B cell (primary cell): ENCODE data around the gene CLSTN2. TPM values are rescaled to one million over a fixed set of nuclear protein-coding genes. Genes with fewer than 3 reads are reported as not detected.

Experiments used
- ATAC-seq: fragments of 200-7000 bp; cut with Tn5 transposase; one replicate; pipeline ENCODE4 v1.10.0; 2021; ENCODE audit warnings: low read depth, mild to moderate bottlenecking, moderate number of reproducible peaks, moderate library complexity
- CTCF ChIA-PET: fragments of 350-600 bp; sonication (Branson Sonifier 250); formaldehyde crosslinking; loops from one replicate; lab custom pipeline; 2021; ENCODE audit warnings: antibody characterized with exemption, inconsistent platforms; lab: Charles Lee
- POLR2A ChIA-PET: fragments of 350-600 bp; sonication (Branson Sonifier 250); formaldehyde crosslinking; loops from one replicate; lab custom pipeline; 2021; ENCODE audit warnings: antibody characterized with exemption; lab: Charles Lee
- DNase-seq: peaks from one replicate; pipeline ENCODE4 v3.0.0; 2013
- H2AFZ ChIP-seq: 2 replicates; pipeline ENCODE4 v1.6.1; 2012; ENCODE audit warnings: mild to moderate bottlenecking, low read depth, low read length; ENCODE audit not compliant: insufficient read depth, poor library complexity, severe bottlenecking
- H3K27ac ChIP-seq, 2 donors: 1 replicate in 1 of 2; 2 replicates in 1 of 2; pipeline ENCODE4 v1.5.1; 2012 to 2013; ENCODE audit warnings: low read length in 2 of 2, mild to moderate bottlenecking in 2 of 2, moderate library complexity in 1 of 2
- H3K27me3 ChIP-seq, 4 experiments: fragments of 200-600 bp in 1 of 4; sonication (generic) in 1 of 4; replicated peaks in 1 of 4; 1 replicate in 2 of 4; 2 replicates in 2 of 4; pipeline versions ENCODE4 v1.6.1 to v1.7.0; 2013 to 2016; ENCODE audit warnings: low read length in 3 of 4, mild to moderate bottlenecking in 2 of 4, mixed read lengths in 1 of 4, moderate library complexity in 1 of 4; ENCODE audit not compliant: insufficient read depth in 4 of 4, control insufficient read depth in 3 of 4; ENCODE audit errors: control extremely low read depth in 1 of 4
- H3K36me3 ChIP-seq, 2 experiments: replicated peaks in 1 of 2; 1 replicate in 1 of 2; 2 replicates in 1 of 2; pipeline versions ENCODE4 v1.6.1 to v1.7.1; 2013; ENCODE audit warnings: low read length in 1 of 2; ENCODE audit not compliant: insufficient read depth in 2 of 2, control insufficient read depth in 1 of 2; ENCODE audit errors: control extremely low read depth in 1 of 2, extremely low read depth in 1 of 2
- H3K4me1 ChIP-seq, 2 donors: fragments of 200-600 bp in 1 of 2; sonication (generic) in 1 of 2; 1 replicate in 1 of 2; 2 replicates in 1 of 2; pipeline versions ENCODE4 v1.5.1 to v1.6.1; 2013 to 2017; ENCODE audit warnings: low read length in 2 of 2; ENCODE audit not compliant: control insufficient read depth in 2 of 2, insufficient read depth in 2 of 2
- H3K4me2 ChIP-seq: replicated peaks from 2 replicates; pipeline ENCODE3; 2012; ENCODE audit warnings: mild to moderate bottlenecking, low read depth, low read length; ENCODE audit not compliant: poor library complexity, severe bottlenecking
- H3K4me3 ChIP-seq, 5 experiments: fragments of 200-600 bp in 1 of 5; sonication (generic) in 1 of 5; 1 replicate in 3 of 5; 2 replicates in 2 of 5; pipeline versions ENCODE4 v1.5.1 to v1.7.0; 2011 to 2016; ENCODE audit warnings: low read length in 4 of 5, mild to moderate bottlenecking in 4 of 5, low read depth in 2 of 5, control low read depth in 1 of 5, moderate library complexity in 1 of 5; ENCODE audit not compliant: insufficient read depth in 1 of 5; ENCODE audit errors: control extremely low read depth in 1 of 5, extremely low read depth in 1 of 5
- H3K79me2 ChIP-seq: fragments of 200-600 bp; sonication (generic); one replicate; pipeline ENCODE4 v1.6.0; 2016; ENCODE audit warnings: low read length; ENCODE audit not compliant: control insufficient read depth, insufficient read depth
- H3K9ac ChIP-seq: fragments of 200-600 bp; sonication (generic); 2 replicates; pipeline ENCODE4 v1.6.1; 2017; ENCODE audit warnings: mild to moderate bottlenecking, low read length, moderate library complexity
- H3K9me3 ChIP-seq, 3 donors: one replicate each; pipeline versions ENCODE4 v1.6.1 to v1.7.1; 2013; ENCODE audit warnings: low read length in 2 of 3; ENCODE audit not compliant: control insufficient read depth in 2 of 3, insufficient read depth in 1 of 3; ENCODE audit errors: control extremely low read depth in 1 of 3
- H4K20me1 ChIP-seq: 2 replicates; pipeline ENCODE4 v1.6.0; 2012; ENCODE audit warnings: mild to moderate bottlenecking, low read length; ENCODE audit not compliant: insufficient read depth, control insufficient read depth, poor library complexity, severe bottlenecking
- H3K27ac Mint-ChIP-seq: one replicate; pipeline ENCODE4 v1.8.0; 2021; ENCODE audit warnings: mixed read lengths
- H3K27me3 Mint-ChIP-seq: one replicate; pipeline ENCODE4 v1.8.0; 2021; ENCODE audit warnings: mixed read lengths
- H3K4me1 Mint-ChIP-seq: one replicate; pipeline ENCODE4 v1.8.0; 2021; ENCODE audit warnings: mixed read lengths
- H3K4me3 Mint-ChIP-seq: one replicate; pipeline ENCODE4 v1.8.0; 2021; ENCODE audit warnings: mixed read lengths
- H3K9me3 Mint-ChIP-seq: one replicate; pipeline ENCODE4 v1.8.0; 2022; ENCODE audit warnings: mixed read lengths; ENCODE audit not compliant: insufficient read depth
- EZH2 ChIP-seq: IDR thresholded peaks from 2 replicates; pipeline ENCODE4 v1.6.1; 2012; ENCODE audit warnings: borderline replicate concordance, low read depth, mild to moderate bottlenecking, moderate library complexity, low read length; ENCODE audit not compliant: insufficient read depth, poor library complexity, severe bottlenecking
- WGBS: methylation state at CpG from one replicate; pipeline ENCODE4 v1.1.5; 2013; ENCODE audit warnings: missing lambda C conversion rate; ENCODE audit not compliant: insufficient coverage; 5-methylcytosine and 5-hydroxymethylcytosine counted together
- intact Hi-C: fragments of 100-400 bp; cut with micrococcal nuclease; formaldehyde crosslinking; loops from one replicate; pipeline ENCODE4 v1.10.0; 2022
- polyA plus RNA-seq: library from polyadenylated mRNA; depleted of rRNA; stranded (reverse); fragments of >200 nt; gene quantifications from 2 replicates; pipeline ENCODE4 v1.2.3, GENCODE V29; 2012
- total RNA-seq, 2 donors: library from RNA; stranded (reverse); fragments of 120-200 nt in 1 of 2; gene quantifications; 1 replicate in 1 of 2; 2 replicates in 1 of 2; pipeline versions ENCODE4 v1.2.3 to v1.2.4, GENCODE V29; 2013 to 2022
- TF ChIP-seq, protein P1 (sequence below): fragments of 200-600 bp; IDR thresholded peaks from one replicate; pipeline ENCODE4 v1.8.0; 2022; ENCODE audit warnings: antibody characterized with exemption, mild to moderate bottlenecking

Gene CLSTN2
- total and polyA plus RNA-seq, 2 donors (not counting 1 experiment from before 2014, with no cell fraction given): not detected

DNA sequence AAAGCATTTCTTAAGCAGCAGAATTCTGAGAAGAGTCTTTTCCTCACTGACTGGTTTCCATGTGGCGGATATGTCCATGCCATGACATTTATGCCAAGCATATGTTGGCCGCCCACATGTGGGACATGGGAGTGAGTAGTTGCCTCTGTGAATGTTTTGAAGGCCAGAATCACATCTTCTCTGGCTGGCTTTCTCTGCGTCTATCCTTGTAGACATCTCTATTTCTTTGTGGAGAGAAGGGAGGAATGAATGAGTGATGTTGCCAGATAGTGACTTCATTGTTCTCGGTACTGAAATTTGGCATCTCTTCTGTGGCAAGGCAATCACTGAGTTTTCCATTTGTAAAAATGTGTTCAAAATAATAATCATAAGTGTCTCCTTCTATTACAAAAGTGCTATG, 316.0 kb downstream of the CLSTN2 start:
- H3K4me1 Mint-ChIP-seq: no peaks in the 10 kb centered on the region
- CTCF ChIA-PET: no interaction called here
- TF ChIP-seq, protein P1, sequence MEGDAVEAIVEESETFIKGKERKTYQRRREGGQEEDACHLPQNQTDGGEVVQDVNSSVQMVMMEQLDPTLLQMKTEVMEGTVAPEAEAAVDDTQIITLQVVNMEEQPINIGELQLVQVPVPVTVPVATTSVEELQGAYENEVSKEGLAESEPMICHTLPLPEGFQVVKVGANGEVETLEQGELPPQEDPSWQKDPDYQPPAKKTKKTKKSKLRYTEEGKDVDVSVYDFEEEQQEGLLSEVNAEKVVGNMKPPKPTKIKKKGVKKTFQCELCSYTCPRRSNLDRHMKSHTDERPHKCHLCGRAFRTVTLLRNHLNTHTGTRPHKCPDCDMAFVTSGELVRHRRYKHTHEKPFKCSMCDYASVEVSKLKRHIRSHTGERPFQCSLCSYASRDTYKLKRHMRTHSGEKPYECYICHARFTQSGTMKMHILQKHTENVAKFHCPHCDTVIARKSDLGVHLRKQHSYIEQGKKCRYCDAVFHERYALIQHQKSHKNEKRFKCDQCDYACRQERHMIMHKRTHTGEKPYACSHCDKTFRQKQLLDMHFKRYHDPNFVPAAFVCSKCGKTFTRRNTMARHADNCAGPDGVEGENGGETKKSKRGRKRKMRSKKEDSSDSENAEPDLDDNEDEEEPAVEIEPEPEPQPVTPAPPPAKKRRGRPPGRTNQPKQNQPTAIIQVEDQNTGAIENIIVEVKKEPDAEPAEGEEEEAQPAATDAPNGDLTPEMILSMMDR: no peak
- TF ChIP-seq EZH2: no peak
- ATAC-seq (no peak), DNase-seq (no peak)
- no peak overlapping the region for H3K4me3 Mint-ChIP-seq
- no peaks in the 10 kb centered on the region for H4K20me1 ChIP-seq
- H3K9ac ChIP-seq: no peak overlapping the region
- no peaks in the 10 kb centered on the region for H3K9me3 Mint-ChIP-seq
- H3K27me3 ChIP-seq: peaks cover 0 to 2% (median 0%) of the 10 kb centered on the region in 4 experiments
- no peak overlapping the region for H3K4me2 ChIP-seq
- H3K36me3 ChIP-seq: no peaks in the 10 kb centered on the region
- POLR2A ChIA-PET: no interaction called here
- 86% methylated on average over 1 of the region's 4 CpGs for WGBS
- H3K4me3 ChIP-seq: no peak overlapping the region
- no peaks in the 10 kb centered on the region for H3K79me2 ChIP-seq
- no peaks in the 10 kb centered on the region for H3K9me3 ChIP-seq
- intact Hi-C loops: no loop called here
- H3K27ac Mint-ChIP-seq: no peak overlapping the region
- H3K27me3 Mint-ChIP-seq: no peaks in the 10 kb centered on the region
- no peaks in the 10 kb centered on the region for H3K4me1 ChIP-seq
- no peak overlapping the region for H2AFZ ChIP-seq
- H3K27ac ChIP-seq: no peak overlapping the region

DNA sequence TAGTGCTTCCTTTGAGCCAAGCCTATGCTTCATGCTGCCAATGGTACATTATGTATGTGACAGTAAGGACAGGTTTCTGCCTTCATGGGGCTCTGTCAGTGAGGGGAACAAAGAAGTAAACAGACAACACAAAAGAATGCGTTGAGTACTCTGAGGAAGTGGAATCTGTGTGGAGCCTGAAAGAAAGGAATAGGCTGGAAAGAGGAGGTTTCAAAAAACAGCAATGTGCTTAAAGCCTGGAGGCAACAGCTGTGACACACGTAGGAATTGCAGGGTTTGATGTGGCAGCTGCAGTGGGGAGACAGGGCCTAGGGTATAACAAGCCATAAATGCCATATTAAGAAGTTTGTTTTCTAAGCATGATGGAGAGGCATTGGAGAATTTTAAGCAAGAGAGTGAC, 316.7 kb downstream of the CLSTN2 start:
- 46% methylated on average over 2 of the region's 2 CpGs for WGBS
- CTCF ChIA-PET: no interaction called here
- intact Hi-C loops: no loop called here
- no peak overlapping the region for H3K27ac ChIP-seq
- H3K9me3 ChIP-seq: no peaks in the 10 kb centered on the region
- no peaks in the 10 kb centered on the region for H3K27me3 Mint-ChIP-seq
- H3K4me1 ChIP-seq: no peaks in the 10 kb centered on the region
- H2AFZ ChIP-seq: no peak overlapping the region
- no peak for ATAC-seq
- no peaks in the 10 kb centered on the region for H3K36me3 ChIP-seq
- H4K20me1 ChIP-seq: no peaks in the 10 kb centered on the region
- H3K4me1 Mint-ChIP-seq: no peaks in the 10 kb centered on the region
- H3K79me2 ChIP-seq: no peaks in the 10 kb centered on the region
- H3K4me3 Mint-ChIP-seq: no peak overlapping the region
- no peak overlapping the region for H3K4me3 ChIP-seq
- H3K9me3 Mint-ChIP-seq: no peaks in the 10 kb centered on the region
- no peak overlapping the region for H3K4me2 ChIP-seq
- peaks cover 0 to 2% (median 0%) of the 10 kb centered on the region in 4 experiments for H3K27me3 ChIP-seq
- H3K9ac ChIP-seq: no peak overlapping the region
- no peak for DNase-seq
- POLR2A ChIA-PET: no interaction called here
- no peak overlapping the region for H3K27ac Mint-ChIP-seq
- TF ChIP-seq EZH2: no peak
- TF ChIP-seq, protein P1: no peak
